Esophagus muscularis mucosa (tissue), 4 donors: ENCODE measurements around the gene TP73. TPM values are rescaled to one million over a fixed set of nuclear protein-coding genes. Genes with fewer than 3 reads are reported as not detected.
A peak's percentile ranks its signal among the peaks of the same experiment; 100 is the strongest.

Experiments
- DNase-seq: peaks from one replicate; pipeline ENCODE4 v3.0.0-alpha.2; 2017; ENCODE audit errors: extremely low spot score
- H3K27ac ChIP-seq, 4 donors: fragments of 200-600 bp; sonication (generic); replicated peaks in 1 of 4; 1 replicate in 3 of 4; 2 replicates in 1 of 4; pipeline ENCODE4 v1.5.1; 2016 to 2019; ENCODE audit warnings: mild to moderate bottlenecking in 1 of 4
- H3K27me3 ChIP-seq, 4 donors: fragments of 200-600 bp; sonication (generic); one replicate each; pipeline versions ENCODE4 v1.5.1 to v1.6.0; 2016 to 2019
- H3K36me3 ChIP-seq, 4 donors: fragments of 200-600 bp; sonication (generic); one replicate each; pipeline ENCODE4 v1.5.1; 2016 to 2019
- H3K4me1 ChIP-seq, 4 donors: fragments of 200-600 bp; sonication (generic); one replicate each; pipeline ENCODE4 v1.5.1; 2016 to 2019
- H3K4me3 ChIP-seq, 4 donors: fragments of 200-600 bp; sonication (generic); 1 replicate in 2 of 4; 2 replicates in 2 of 4; pipeline ENCODE4 v1.5.1; 2016 to 2019; ENCODE audit warnings: mild to moderate bottlenecking in 4 of 4, moderate library complexity in 1 of 4
- H3K9me3 ChIP-seq, 4 donors: fragments of 200-600 bp; sonication (generic); 1 replicate in 3 of 4; 2 replicates in 1 of 4; pipeline ENCODE4 v1.5.1; 2016 to 2019
- EP300 ChIP-seq: sonication (generic); formaldehyde crosslinking; IDR thresholded peaks from one replicate; pipeline ENCODE4 v1.6.1; 2017; ENCODE audit warnings: antibody characterized with exemption
- POLR2A ChIP-seq: fragments of 450-650 bp; IDR thresholded peaks from one replicate; pipeline ENCODE4 v1.6.1; 2017; ENCODE audit warnings: antibody characterized with exemption, moderate library complexity, mild to moderate bottlenecking, low read depth
- POLR2AphosphoS5 ChIP-seq, 2 donors: sonication (generic); formaldehyde crosslinking; IDR thresholded peaks; one replicate each; pipeline ENCODE4 v1.6.1; 2017; ENCODE audit warnings: antibody characterized with exemption in 2 of 2
- WGBS: methylation state at CpG from one replicate; pipeline ENCODE4 v1.1.5; 2018; 5-methylcytosine and 5-hydroxymethylcytosine counted together
- intact Hi-C: fragments of 100-400 bp; cut with DNase I; formaldehyde crosslinking; loops from one replicate; pipeline ENCODE4 v1.15.1; 2023
- small RNA-seq, 3 donors: library from RNA; depleted of rRNA; stranded (forward); fragments of <200 nt; gene quantifications; one replicate each; pipeline ENCODE3, GENCODE V24; 2016
- total RNA-seq, 4 donors: library from RNA; depleted of rRNA; stranded (reverse); fragments of >200 nt; gene quantifications; one replicate each; pipeline versions ENCODE4 v1.1.0 to v1.2.1, GENCODE V29; 2016
- TF ChIP-seq, protein P1 (sequence below), 3 experiments: fragments of 200-600 bp in 2 of 3; fragments of 450-650 bp in 1 of 3; sonication (generic) in 2 of 3; IDR thresholded peaks; one replicate each; pipeline ENCODE4 v1.5.1; 2017 to 2019; ENCODE audit warnings: antibody characterized with exemption in 3 of 3, mild to moderate bottlenecking in 2 of 3, moderate library complexity in 1 of 3

The TP73 gene
- total RNA-seq, 4 donors from 2014 or later: not detected

DNA sequence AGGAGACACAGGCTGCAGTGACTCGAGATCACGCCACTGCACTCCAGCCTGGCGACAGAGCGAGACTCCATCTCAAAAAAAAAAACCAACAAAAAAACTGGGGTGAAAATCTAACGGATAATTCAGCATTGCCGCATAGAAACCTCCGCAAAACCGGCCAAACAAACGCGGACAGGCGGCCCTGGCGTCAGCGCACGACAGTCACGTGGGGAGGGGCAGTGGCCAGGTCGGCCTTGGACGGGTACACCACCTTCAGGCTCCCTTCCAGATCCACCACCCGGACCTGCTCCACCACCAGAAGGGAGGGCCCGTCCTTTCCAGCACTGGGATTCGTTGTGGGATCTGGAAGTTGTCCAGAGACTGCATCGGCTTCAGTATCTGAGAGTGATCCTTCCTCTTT, 128.6 kb downstream of the TP73 start:
- Histone ChIP-seq H3K27me3 (no peaks in the 10 kb centered on the region), H3K27ac (no peak overlapping the region), H3K4me1 (peaks cover 0 to 13% (median 8%) of the 10 kb centered on the region in 4 donors), H3K9me3 (no peaks in the 10 kb centered on the region), H3K4me3 (no peak overlapping the region), H3K36me3 (peaks cover 58 to 84% (median 82%) of the 10 kb centered on the region in 4 donors)
- no peak for DNase-seq
- TF ChIP-seq, protein P1, sequence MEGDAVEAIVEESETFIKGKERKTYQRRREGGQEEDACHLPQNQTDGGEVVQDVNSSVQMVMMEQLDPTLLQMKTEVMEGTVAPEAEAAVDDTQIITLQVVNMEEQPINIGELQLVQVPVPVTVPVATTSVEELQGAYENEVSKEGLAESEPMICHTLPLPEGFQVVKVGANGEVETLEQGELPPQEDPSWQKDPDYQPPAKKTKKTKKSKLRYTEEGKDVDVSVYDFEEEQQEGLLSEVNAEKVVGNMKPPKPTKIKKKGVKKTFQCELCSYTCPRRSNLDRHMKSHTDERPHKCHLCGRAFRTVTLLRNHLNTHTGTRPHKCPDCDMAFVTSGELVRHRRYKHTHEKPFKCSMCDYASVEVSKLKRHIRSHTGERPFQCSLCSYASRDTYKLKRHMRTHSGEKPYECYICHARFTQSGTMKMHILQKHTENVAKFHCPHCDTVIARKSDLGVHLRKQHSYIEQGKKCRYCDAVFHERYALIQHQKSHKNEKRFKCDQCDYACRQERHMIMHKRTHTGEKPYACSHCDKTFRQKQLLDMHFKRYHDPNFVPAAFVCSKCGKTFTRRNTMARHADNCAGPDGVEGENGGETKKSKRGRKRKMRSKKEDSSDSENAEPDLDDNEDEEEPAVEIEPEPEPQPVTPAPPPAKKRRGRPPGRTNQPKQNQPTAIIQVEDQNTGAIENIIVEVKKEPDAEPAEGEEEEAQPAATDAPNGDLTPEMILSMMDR (IDR thresholded peaks at IDR 0.05): no peak
- TF ChIP-seq POLR2A (no peak), EP300 (no peak), POLR2AphosphoS5 (IDR thresholded peaks at IDR 0.05) (no peak)
- 90% methylated on average over 21 of the region's 21 CpGs for WGBS
- intact Hi-C loops: no loop called here

GRCh38 chr1:3783651-3784474, 131.5 kb downstream of the TP73 start:
- TF ChIP-seq POLR2A: no peak
- TF ChIP-seq POLR2AphosphoS5 (IDR thresholded peaks at IDR 0.05): no peak
- no peak for TF ChIP-seq EP300
- TF ChIP-seq, protein P1 (IDR thresholded peaks at IDR 0.05): no peak
- peaks cover 68 to 100% (median 91%) of the 10 kb centered on the region in 4 donors for H3K36me3 ChIP-seq
- no peak for DNase-seq
- 89% methylated on average over 27 of the region's 30 CpGs for WGBS
- no peak overlapping the region for H3K4me3 ChIP-seq
- H3K27ac ChIP-seq: no peak overlapping the region
- H3K9me3 ChIP-seq: no peaks in the 10 kb centered on the region
- peaks cover 0 to 14% (median 5%) of the 10 kb centered on the region in 4 donors for H3K4me1 ChIP-seq
- intact Hi-C loops: no loop called here
- H3K27me3 ChIP-seq: no peaks in the 10 kb centered on the region

DNA sequence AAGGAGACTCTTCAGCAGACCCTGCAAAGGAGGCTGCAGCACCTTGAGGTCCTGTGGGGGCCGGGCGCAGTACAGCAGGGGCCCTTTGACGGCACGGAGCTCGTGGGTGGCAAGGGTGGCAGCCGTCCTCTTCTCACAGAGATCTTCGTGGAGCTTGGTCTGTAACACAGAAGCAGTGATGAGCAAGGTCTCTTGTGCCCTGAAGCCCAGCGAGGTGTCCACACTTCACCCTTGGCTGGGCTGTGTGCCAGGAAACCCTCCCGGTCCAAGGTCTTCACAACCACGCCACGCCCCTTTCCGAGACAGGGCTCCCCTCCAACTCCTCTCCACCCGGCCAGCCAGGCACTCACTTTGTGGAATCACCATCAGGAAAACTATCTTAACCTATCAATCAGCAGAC, 132.7 kb downstream of the TP73 start:
- H3K9me3 ChIP-seq: no peaks in the 10 kb centered on the region
- H3K36me3 ChIP-seq: peaks cover 56 to 100% (median 84%) of the 10 kb centered on the region in 4 donors
- intact Hi-C loops: no loop called here
- TF ChIP-seq POLR2AphosphoS5 (IDR thresholded peaks at IDR 0.05) (no peak), EP300 (no peak), POLR2A (no peak)
- TF ChIP-seq, protein P1 (IDR thresholded peaks at IDR 0.05): no peak
- no peak overlapping the region for H3K4me3 ChIP-seq
- no peaks in the 10 kb centered on the region for H3K27me3 ChIP-seq
- H3K4me1 ChIP-seq: peaks cover under 1 to 26% (median 12%) of the 10 kb centered on the region in 4 donors
- no peak overlapping the region for H3K27ac ChIP-seq
- DNase-seq: no peak
- 70% methylated on average over 13 of the region's 13 CpGs for WGBS

- TF ChIP-seq, protein P1 (IDR thresholded peaks at IDR 0.05): peak; percentile 12 to 40 (median 25)
- no peak for TF ChIP-seq EP300
- no peak for TF ChIP-seq POLR2A
- TF ChIP-seq POLR2AphosphoS5 (IDR thresholded peaks at IDR 0.05): no peak
Observed at GRCh38 chr1:3785456-3786157, 133.3 kb downstream of the TP73 start.

More at GRCh38 chr1:3785456-3786157, 133.3 kb downstream of the TP73 start:
- no peak for DNase-seq
- intact Hi-C loops: no loop called here
- H3K36me3 ChIP-seq: peaks cover 52 to 100% (median 81%) of the 10 kb centered on the region in 4 donors
- WGBS: 84% methylated on average over 14 of the region's 14 CpGs
- H3K27ac ChIP-seq: no peak overlapping the region
- no peaks in the 10 kb centered on the region for H3K9me3 ChIP-seq
- H3K4me3 ChIP-seq: no peak overlapping the region
- H3K4me1 ChIP-seq: peaks cover 5 to 32% (median 17%) of the 10 kb centered on the region in 4 donors
- H3K27me3 ChIP-seq: no peaks in the 10 kb centered on the region

Small RNA genes lying within 50 kb of the gene (small RNA-seq; reads per million reads assigned to genes)
- gene RF02197 (0 reads per million in 3 donors), gene RN7SL574P (0 reads per million in 3 donors)

Other genes with a start within 250 kb of the TP73 start
- gene ARHGEF16, start 197.9 kb upstream of the TP73 start, total RNA-seq: under 1 TPM; 0.42 to 0.98 (median 0.69) TPM
- gene MEGF6, start 41.0 kb upstream of the TP73 start, total RNA-seq: 10 to 100 TPM in 3 of 4 donors, 1 to 10 TPM in 1; 9.3 to 18.1 (median 12.7) TPM
- 10 to 100 TPM; 36.8 to 55.3 (median 50.3) TPM for gene TPRG1L, start 27.5 kb upstream of the TP73 start, total RNA-seq
- 10 to 100 TPM; 12.9 to 25.9 (median 15.7) TPM for gene WRAP73, start 2.4 kb upstream of the TP73 start, total RNA-seq
- gene CCDC27, start 99.9 kb downstream of the TP73 start, total RNA-seq: not detected
- gene SMIM1, start 120.2 kb downstream of the TP73 start, total RNA-seq: 10 to 100 TPM; 10.5 to 16.3 (median 13.3) TPM
- 10 to 100 TPM; 34.1 to 51.6 (median 44.1) TPM for gene LRRC47, start 144.0 kb downstream of the TP73 start, total RNA-seq
- gene CEP104, start 204.7 kb downstream of the TP73 start, total RNA-seq: 10 to 100 TPM; 42.7 to 84.2 (median 69.8) TPM
- 10 to 100 TPM in 1 of 4 donors, 1 to 10 TPM in 3; 5.0 to 13.4 (median 5.2) TPM for gene DFFB, start 205.0 kb downstream of the TP73 start, total RNA-seq
- 10 to 100 TPM; 25.0 to 35.1 (median 27.6) TPM for gene C1orf174, start 247.8 kb downstream of the TP73 start, total RNA-seq